UCSD-AML1 (cell line): ENCODE results near the gene OCA2.
"Not testable (repeated sequence)": the region's sequence is repeated elsewhere in the genome, so short reads cannot be mapped to it uniquely, and the experiment has no call there.

ENCODE experiments used
- DNase-seq: peaks from one replicate; lab custom pipeline; 2025; ENCODE audit not compliant: unreplicated experiment; lab: John Stamatoyannopoulos, UW

OCA2 gene

DNA sequence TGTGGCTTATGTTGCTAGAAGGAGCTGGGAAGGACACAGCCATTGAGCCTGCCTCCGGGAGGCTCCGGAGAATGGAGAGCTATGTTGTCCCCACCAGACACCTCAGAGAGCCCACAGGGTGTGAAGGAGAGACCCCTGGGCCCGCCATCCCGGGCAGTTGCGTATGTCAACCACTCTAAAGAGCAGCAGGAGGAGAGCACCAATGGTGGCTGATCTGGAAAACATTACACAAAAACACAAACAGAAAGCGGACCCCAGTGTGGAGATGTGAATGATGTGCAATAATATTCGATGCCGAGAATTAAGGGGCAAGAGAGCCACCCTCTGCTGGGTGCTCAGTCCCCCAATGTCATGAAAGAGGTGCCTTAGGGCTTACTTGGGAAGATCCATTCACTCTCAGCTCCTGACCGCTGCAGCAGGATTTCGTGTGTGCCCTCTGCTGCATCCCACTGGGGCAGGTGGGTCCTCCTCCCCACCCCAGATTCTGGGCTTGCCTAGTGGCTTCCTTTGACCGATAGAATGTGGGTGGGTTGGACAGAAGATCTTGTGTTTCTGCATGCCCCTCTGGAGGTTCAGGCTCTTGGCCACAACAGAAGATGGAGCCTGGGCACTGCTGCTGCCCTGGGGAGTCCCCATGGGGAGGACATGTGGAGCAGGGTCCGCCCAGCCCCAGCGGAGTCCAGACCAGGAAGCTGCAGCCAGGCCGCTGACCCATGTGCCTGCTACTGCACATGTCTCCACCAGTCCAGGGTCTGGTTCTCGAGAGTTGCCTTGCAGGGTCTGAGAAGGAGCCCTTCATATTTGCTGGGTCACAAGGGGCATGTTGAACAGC lies 245.3 kb downstream of the OCA2 start:
- DNase-seq: no peak

DNA sequence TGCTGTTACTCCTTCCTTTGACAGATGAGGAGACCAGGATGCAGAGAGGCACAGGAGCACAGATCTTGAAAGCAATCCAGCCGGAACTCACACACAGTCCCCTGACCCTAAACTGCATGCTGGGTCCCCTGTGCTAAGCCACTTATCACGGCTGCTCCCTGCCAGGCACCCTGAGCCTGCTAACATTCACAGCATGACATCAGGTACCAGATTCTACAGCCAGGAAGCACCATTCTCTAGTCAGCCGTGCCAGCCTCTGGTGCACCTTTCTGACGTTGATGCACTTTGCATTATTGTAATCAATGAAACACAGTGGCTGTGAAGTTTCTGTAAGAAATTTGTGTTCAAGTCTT lies 247.3 kb downstream of the OCA2 start:
- no peak for DNase-seq

DNA sequence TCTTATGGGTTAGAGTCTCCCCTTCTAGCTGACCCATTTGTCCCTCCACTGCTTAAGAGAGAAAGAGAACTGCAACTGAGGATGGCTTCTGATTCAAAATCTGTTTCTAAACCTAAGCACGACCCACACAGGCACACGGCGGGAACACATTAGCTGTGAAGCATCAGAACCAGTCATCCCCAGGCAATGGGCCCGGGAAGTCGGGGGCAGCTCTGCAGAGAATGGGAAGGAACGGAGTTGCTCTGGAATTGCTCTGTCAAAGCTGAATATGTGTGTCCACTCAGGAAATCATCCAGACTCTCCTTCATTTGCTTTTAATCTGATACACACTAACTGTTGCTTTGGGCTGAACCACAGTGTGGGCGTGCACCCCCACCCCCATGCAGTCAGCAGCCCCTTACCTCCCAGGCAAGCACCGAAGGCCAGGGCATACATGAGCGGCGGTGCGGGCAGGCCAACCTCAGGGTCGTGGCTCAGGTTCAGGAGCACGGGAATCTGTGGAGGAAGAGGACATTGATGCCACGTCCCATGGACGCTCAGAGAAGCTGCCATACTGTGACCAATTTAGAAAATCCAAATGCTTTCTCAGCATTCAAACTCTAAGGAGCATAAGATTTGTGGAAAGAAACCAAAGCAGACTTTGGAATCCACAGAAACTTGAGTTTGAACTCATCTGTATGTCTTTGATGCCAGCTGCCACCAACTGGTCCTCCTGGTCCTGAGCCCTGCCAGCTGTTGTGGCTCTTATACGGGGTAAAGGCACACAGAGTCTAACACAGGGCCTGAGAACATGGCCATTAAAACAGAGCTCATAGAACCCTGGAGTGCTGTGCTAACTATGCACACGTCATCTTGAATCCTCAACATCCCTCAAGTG lies 247.9 kb downstream of the OCA2 start:
- no peak for DNase-seq

DNA sequence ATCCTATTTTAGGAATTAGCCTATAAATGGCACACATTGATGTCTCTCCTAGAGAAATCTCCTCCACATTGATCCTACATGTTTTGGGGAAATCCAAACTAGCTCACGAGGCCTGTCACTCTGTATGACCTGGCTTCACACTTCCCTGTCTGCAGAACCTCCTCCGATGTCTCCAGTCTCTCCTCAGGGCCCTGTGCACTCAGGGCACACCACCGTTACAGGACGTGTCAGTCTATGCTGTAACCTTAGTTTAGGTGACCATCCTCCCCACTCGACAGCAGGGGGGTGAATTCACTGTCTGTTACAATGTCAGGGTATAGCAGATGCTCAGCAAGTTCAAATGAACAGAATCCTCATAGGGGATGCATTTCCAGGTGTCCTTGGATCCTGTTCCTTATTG lies 249.1 kb downstream of the OCA2 start:
- DNase-seq: no peak

DNA sequence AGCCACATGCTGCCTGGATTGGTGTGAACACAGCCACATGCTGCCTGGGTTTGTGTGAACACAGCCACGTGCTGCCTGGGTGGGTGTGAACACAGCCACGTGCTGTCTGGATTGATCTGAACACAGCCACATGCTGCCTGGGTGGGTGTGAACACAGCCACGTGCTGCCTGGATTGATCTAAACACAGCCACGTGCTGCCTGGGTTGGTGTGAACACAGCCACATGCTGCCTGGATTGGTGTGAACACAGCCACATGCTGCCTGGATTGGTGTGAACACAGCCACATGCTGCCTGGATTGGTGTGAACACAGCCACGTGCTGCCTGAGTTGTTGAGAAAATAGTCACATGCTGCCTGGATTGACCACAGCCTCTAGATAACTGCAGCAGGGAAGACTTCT lies 250.2 kb downstream of the OCA2 start:
- DNase-seq: not testable (repeated sequence)

DNA sequence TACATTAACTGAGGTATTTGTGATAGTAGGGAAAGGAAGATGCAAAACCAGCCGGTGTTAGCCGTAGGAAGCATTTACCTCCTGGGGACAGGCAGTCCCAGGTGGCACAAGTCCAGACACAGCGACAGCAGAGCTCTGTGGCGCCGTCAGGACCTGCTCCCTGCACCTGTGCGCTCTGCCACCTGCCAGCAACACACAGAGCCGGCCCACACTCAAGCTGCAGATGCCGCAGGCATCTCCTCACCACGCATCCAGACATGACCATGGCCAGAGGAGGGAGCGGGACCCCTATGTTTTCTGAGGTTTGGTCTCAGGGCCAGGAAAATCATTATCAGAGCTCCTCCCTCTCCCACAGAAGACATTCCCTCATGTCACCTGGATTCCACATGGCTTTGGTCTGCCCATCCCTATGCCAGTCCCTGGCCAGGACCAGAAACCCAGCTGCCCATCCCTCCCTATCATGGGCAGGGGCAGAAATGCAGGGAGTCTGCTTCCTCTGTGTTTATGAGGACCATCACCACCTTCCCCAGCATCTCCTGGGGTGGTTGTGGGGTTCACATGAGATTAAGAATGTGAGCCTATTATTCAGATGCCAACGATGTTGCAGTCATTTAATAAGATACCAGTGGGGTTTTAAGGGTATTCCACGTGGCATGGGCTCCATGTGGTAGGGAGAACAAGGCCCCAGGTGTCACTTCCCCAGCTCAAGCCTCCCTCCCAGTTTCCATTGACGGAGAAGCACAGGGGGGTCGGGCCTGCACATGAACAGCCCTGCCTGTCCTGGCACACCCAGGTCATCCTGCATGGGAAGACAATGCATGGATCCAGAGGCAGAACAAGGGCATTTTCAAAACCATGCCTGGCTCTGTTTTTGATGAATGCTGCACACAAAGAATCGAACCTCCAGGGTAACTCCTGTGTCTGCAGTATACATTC lies 251.1 kb downstream of the OCA2 start:
- no peak for DNase-seq

DNA sequence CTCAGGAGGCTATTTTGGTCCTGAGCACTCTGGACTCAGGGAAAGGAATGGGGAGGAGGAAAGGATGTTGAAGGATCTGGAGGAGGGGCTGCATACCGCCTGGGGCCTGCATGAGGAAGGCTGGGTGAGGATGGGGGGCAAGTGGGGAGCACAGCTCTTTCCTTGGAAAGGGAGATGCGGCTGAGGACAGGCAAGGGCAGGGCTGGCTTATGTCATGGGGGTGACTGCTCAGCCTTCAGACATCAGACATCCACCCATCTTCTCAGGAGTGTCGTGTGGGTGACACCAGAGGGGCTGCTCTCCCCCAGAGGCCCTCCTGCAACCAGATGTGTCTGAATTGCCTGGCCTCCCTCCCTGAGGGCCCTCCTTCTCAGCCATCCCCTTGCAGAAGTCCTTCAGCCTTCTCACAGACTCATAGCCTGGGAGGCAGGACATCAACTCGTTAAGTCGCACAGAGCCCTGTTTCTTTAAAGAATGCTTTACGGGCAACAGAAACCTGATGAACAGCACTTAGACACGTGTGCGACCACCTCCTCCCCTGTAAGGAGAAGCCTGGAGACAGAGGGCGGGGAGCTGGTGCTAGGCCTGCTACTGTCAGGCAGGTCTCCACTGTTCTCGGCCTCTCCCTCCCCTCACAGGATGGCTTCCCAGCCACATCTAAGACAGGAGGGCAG lies 252.3 kb downstream of the OCA2 start:
- DNase-seq: no peak

DNA sequence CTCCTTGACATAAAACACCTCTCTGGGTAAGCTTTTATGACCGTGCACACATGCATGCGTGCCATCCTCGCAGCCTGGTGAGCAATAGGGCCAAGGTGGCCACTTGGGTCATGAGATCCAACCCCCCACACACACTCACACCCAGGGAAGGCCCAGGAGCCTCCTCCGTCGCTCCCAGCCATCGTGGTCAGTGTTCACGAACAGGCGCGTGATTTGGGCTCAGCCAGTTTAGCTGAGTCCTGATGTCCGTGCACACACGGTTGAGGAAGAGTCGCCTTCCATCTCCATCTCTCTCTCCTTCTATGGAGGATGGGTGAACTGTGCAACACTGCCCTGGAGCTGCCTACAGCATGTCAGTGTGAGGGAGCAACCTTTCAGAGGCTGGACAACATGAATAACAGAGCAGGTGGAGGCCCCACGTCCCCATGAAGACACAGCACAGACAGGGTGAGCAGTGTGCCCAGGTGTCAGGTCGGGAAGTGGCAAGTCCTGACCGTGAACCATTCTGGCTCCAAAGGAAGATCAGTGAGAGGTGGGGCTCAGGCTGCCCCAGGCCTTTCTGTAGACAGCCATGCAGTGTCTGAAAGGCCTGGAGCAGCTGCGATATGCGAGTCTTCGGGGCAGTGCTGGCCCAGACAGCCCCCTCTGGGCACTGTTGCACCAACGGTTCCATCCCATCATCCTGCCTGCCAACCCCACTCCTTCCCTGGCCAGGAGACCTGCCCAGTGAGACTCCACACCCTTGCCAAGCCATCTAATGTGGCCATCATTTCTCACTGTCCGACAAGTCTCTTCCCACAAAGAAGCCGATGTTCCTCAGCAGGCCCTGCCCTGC lies 253.4 kb downstream of the OCA2 start:
- no peak for DNase-seq

DNA sequence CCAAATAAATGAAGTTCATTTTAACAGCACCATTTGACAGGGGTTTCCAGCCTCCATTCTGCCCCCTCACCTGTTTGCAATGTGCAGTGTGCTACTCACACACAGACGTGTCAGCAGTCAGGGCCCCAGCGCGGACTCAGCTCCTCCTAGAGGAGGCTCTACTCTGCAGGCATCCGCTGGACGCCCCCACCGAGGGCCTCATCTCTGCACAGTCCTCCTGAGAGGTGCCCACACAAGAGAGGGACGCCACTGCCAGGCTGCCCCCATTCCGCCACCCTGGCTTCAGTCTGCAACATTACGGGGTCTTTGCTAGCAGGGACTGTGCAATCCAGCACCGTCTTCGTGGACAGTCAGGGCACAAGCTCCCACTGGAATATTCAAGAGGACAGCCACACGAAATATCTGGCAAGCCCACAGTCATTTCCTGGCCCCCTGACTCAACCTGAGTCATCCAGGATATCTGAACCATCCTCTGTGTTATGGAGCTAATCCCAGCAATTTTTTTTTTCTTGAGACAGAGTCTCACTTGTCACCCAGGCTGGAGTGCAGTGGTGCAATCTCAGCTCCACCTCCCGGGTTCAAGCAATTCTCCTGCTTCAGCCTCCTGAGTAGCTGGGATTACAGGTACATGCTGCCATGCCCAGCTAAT lies 255.0 kb downstream of the OCA2 start:
- no peak for DNase-seq

DNA sequence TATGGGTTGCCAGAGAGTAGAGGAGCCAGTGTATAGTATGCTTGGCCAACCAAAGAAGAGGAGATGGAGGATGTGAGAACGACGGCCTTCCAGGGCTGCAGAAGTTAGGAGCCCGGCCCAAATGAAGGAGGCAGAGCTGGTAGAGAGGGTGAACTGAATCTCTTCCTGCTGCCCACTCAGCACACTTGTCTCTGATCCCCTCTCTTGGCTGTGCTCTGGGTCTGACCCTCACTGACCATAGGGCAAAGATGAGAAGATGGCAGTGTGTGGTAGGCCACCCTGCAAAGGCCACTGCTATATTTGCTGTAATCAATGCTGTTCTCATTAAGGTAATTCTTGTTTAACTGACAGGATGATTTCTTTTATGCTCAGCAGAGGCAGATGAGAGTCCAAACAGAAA lies 256.0 kb downstream of the OCA2 start:
- no peak for DNase-seq

DNA sequence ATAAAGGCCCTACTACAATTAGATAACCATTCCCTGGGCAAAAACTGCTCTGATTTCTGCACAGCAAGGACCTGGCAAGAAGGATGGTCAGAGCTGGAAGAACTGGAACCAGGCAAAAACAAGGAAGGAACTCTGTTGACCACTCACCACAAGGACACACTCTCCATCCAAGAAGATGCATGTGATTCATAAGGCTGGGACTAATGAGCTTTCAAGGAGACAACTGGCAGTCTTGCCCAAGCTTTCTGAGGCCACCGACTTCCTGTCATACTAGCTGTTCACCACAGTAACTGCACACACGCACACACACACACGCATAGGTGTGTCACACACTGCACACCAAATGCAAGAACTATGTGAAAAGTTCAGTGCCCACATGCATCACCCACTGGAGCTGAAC lies 256.6 kb downstream of the OCA2 start:
- DNase-seq: no peak

DNA sequence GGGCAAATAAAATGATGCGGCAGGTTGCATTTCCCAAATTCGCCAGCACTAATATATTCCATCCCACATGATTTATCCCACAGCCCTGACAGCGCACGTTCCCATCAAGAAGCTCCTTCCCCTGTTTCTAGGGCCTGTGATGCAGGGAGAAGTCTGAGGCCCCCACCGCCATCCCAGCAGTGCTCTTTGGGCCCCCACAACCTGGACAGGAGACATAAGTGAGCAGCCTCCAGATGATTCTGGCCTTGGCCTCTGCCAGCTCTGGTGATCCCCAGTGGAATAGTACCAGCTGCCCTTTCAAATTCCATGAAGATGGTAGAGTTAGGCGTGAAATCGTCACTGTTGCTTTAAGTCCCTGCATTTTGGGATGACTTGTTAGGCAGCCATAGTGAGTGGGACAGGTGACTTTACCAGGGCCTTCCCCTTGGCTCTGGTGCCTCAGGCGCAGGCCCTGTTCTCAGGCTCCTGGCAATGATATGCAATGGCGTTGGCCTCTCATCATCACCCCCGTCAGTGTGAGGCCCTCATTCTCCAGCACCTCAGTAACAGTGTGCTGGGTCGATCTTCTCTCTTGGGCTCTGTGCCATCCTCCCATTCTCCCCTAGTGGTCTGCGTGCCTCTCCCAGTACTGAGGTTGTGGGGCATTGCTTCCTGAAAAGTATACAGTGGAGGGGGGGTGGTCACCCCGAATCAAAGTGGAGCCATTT lies 263.7 kb downstream of the OCA2 start:
- DNase-seq: no peak

DNA sequence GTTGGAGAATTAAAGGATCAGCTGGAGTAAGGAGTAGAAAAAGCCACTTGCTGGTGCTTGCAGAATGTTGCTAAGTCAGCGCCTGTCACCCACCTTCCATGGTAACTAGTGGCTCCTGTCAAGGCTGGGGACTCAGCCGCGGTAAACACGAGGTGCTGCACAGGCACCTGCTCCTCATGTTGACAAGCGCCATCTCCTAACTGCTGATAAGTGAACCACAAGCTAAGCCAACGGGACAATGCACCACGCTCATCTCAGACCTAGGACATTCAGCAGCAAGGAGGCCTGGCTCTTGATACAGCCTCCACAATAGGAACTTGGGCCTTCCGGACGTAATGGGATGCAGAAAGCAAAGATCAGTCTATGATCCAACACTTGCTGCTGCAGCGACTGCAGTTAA lies 264.4 kb downstream of the OCA2 start:
- no peak for DNase-seq

DNA sequence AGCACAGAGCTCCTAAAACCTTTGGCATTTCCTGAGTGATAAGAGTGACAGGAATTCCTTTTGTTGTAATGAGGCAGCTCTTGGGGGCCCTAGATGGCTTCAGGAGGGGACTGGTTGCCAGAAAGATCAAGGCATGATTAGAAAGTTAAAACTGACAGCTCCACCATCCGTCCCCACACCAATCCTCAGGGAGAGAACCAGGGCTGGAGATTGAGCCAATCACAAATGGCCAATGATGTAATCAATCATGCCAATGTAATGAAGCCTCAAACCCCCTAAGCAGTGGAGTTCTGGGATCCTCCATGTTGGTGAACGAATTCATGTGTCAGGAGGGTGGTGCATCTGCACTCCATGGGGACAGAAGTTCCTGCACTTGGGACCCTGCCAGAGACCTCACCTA lies 265.1 kb downstream of the OCA2 start:
- no peak for DNase-seq

DNA sequence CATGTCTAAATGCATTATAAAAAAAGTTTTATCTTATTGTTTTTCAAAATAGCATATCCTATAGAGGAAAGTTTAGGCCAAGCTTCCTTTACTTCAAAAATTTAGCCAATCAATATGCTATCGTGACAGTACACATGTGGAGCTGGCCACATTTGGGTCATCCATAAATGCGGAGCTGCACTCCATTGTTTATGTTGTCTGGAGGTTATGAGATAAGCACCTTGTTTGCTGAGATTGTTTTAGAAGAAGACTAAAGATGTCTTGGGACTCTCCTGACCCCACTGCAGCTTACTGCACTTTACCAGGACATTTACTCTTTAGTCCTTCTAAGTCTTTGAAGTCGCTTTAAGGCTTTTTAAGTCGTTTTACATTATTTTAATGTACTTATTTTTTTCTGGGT lies 265.9 kb downstream of the OCA2 start:
- DNase-seq: no peak

DNA sequence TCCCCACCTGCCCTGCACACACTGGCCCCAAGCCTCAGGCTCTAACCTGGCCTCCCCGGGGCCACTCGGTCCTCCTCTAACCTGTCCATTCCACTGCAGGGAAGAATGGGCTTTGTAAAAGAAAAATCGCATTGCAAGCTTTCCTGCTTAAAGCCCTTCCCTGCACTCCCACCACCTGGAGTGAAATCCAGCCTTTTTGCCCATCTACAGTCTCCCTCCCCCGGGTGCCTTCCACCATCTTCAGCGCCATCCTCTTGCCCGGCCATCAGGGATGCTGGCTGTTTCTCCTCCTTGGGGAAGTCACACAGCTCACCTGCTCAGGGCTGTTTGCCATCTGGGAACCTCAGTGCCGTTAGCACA lies 266.9 kb downstream of the OCA2 start:
- DNase-seq: no peak

DNA sequence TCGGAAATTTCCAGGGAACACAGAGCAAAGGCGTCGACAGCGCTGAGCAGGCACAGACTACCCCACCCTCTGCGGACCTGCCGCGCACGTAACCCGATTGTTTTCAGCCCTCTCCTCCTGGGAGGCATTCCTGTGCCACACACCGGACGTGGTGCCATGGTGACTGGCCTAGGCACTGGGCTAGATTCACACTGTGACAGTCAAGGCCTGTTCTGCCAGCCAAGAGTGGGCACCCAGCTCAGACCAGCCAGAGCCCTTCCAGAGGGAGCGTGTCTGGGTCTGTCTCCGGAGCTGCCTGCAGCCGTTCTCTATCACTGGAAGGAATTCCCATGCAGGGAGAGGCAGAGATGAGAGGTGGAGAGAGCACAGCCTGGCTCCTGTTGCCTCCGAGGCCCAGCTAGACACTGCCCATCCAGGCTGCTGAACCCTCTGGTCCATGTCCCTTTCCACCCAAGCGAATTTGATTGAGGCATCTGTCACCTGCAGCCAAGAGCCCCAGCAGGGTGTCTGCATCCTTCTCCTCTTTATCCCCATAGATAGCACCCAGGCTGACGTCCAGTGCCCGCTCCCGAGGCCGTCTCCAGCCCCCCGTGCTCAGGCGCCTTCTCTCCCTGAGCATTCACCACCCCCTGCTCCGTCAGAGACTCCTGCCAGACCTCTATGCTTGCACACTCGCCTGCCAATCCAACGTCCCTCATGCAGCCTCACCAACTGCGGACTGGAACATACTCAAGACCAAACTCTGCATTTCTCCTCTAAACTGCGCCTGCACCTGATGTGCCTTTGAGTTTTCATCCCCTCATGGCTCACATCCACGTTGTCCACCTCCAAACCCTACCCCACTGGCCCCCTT lies 267.5 kb downstream of the OCA2 start:
- DNase-seq: no peak

DNA sequence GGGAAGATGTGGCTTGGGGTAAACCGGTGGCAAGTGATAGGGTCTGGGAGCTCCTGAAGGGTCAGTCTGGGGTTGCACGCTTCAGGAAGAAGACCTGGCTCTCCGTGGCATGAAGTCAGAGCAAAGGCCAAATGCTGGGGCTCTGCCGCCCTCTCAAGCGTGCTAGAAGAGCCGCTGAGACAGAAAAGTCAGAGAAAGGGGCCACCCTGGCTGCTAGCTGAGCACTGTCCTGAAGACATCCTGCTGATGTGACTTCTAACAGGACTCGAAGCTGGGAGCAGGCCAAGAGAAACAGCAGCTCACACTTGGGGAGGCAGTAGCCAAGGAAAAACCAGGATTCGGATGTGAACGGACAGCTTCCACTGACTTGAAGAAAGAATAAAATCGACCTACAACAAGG lies 270.4 kb downstream of the OCA2 start:
- DNase-seq: no peak
